ENCODE results near the gene TECPR2.

- TF ChIP-seq CTCF (conservative IDR thresholded peaks at IDR 0.05) = no peak
- no peak for TF ChIP-seq EZH2 (IDR thresholded peaks at IDR 0.05; ENCODE audit: low read depth)
Observed at GRCh38 chr14:102426796-102427195, 64.1 kb downstream of the TECPR2 start.

Data from PC-9 (cell line).